Measurements from ENCODE around the gene SS18.

Gene SS18

GRCh38 chr18:26071020-26071419, 19.4 kb downstream of the SS18 start:
- no peak for DNase-seq

GRCh38 chr18:26059357-26059756, 31.1 kb downstream of the SS18 start:
- DNase-seq, result no peak

- DNase-seq, result no peak
Measured at GRCh38 chr18:26057344-26057773, 33.1 kb downstream of the SS18 start.

- DNase-seq, result no peak
Measured at GRCh38 chr18:26056291-26056690, 34.1 kb downstream of the SS18 start.

- DNase-seq, result no peak
Measured at GRCh38 chr18:26052505-26052904, 37.9 kb downstream of the SS18 start.

- no peak for DNase-seq
Measured at GRCh38 chr18:26051843-26052242, 38.6 kb downstream of the SS18 start.

- DNase-seq, result no peak
Measured at GRCh38 chr18:26046419-26047077, 43.9 kb downstream of the SS18 start.

GRCh38 chr18:26044807-26045206, 45.6 kb downstream of the SS18 start:
- no peak for DNase-seq

- no peak for DNase-seq
Measured at GRCh38 chr18:26040051-26040656, 50.3 kb downstream of the SS18 start.

DNA sequence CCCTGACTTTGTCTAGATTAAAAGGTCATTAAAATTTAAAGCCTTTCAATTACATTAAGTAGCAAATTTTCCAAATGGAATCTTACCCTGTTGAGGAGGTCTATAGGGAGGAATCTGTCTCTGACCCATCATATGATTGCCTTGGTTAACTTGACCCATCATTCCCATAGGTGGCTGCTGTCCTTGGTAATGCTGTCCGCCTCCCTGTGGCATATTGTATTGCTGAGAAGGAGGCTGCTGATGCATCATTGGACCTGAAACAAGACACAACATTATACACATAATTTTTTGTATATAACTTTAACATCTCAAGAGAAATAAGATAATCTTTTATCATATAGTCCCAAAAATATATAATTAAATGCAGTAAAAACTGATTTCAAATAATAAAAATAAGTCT, 51.2 kb downstream of the SS18 start:
- DNase-seq, result no peak

GRCh38 chr18:26036635-26037034, 53.8 kb downstream of the SS18 start:
- no peak for DNase-seq

- DNase-seq, result no peak
Measured at GRCh38 chr18:26034850-26035497, 55.4 kb downstream of the SS18 start.

- DNase-seq, result no peak
Measured at GRCh38 chr18:26022585-26022984, 67.8 kb downstream of the SS18 start.

DNA sequence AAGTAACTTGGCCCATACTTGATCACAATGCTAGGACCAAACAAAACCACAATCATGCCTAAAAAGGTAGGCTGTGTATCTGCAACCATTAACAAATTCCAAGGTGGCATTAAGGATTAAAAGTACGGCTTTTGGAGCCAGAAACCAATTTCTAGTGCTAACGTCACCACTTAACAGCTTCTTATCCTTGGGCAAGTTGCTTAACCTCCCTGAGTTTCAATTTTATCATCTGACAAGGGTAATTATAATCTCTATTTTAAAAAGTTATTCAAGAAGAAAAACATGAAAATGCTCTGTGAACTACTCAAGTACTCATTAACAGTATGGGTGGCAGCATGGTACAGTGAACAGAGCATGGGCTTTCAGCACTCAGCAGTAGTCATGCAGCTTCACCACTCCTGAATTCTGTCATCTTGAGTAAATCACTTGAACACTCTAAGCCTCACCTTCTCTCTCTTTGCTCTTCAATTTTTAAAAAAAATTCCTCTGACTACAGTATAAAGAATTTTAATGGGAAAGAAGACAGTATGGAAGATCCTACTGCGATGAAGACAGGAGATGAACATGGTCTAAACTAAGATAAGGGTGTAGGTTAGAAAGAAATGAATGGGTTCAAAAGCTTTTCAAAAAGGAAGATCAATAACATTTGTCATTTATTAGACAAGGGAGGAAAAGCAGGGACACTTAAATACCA, 69.2 kb downstream of the SS18 start:
- no peak for DNase-seq

DNA sequence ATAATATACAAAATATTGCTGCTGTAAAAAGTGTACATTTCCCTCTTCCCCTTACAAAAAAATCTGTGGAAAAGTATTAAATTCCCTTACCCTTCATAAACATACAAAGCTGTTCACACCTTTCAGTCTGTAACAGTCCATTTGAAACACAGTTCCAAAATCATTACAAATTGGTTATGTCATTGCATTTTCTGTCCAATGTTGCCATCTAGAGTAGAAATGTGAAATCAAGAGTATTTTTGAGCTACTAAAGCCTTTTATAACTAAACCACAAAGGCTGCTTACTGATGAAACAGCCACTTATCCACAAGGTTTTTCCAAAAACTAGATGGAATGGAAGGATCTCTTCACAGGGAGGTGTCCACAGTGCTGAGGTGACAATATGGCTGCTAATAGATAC, 72.5 kb downstream of the SS18 start:
- DNase-seq, result no peak

DNA sequence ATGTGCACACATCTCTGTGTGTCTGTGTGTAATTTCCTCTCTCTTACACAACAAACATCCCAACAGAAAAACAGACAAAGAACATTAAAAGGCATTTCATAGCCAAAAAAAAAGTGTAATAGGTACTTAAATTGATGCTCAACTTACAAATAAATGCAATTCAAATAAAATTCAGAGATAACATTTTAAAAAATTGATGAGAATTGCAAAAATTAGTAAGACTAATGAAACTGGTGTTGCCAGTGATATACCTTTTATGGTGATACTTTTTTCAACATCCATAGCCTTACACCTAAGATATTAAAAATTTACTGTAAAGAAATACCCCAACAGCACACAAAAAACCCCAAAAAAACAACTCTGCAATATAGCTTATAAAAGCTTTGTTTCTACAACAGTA, 76.0 kb downstream of the SS18 start:
- DNase-seq, result no peak

- DNase-seq, result no peak
Measured at GRCh38 chr18:26008619-26009018, 81.8 kb downstream of the SS18 start.

GRCh38 chr18:26008096-26008495, 82.3 kb downstream of the SS18 start:
- DNase-seq, result no peak

- DNase-seq, result no peak
Measured at GRCh38 chr18:26005950-26006349, 84.5 kb downstream of the SS18 start.

GRCh38 chr18:26004832-26005231, 85.6 kb downstream of the SS18 start:
- DNase-seq, result no peak

GRCh38 chr18:26003817-26004216, 86.6 kb downstream of the SS18 start:
- DNase-seq, result no peak

GRCh38 chr18:26003356-26003755, 87.1 kb downstream of the SS18 start:
- DNase-seq, result no peak

DNA sequence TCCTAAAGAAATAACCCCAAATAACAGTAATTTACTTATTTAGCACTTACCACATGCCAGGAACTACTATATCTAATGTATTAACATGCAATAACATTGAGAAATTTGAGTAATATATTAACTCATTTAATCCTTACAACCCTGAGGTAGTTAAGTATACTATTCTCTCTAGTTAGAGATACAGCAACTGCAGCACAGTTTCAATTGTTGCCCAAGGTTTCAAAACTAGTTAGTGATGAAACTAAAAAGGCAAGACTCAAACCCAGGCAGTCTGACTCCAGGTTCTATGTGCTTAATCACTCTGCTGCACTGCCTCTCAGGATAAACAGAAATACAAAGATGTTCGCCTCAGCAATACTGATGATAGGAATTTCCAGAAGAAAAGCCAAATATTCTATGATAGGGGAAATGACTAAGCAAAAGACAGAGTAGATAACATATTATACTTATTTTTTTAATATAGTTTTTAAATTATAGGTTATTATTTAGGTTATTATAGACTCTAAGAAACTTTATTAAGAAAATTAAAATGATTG, 88.0 kb downstream of the SS18 start:
- no peak for DNase-seq

DNA sequence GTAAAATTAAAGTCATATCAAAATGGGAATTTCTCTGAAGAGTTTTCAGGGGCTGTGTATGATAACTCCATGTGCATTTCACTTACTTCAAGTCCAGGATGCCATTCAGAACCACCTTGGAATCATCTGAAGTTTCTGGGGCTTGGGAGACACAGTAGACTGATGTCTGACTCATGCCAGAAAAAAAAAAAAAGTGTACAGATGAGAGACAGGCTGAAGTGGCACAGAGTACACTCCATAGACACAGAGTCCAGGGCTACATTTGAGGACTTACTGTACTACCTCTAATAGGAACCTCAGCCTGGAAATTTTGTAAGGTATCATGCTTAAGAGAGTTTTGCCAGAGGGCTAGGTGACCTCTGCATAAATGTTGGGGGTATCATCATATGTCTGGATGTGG, 92.0 kb downstream of the SS18 start:
- DNase-seq, result no peak

Measured in activated CD4-positive, alpha-beta T cell treated with anti-CD3 and anti-CD28 coated beads, Interleukin-2, amount 50 U/mL, for 48 hours (primary cell).